ENCODE data around the gene COL25A1. TPM values are rescaled to one million over a fixed set of nuclear protein-coding genes. Genes with fewer than 3 reads are reported as not detected.

Gene COL25A1
- total and polyA plus RNA-seq, 2 donors (not counting 3 experiments of a cell fraction or from before 2014, with no cell fraction given) = 0.21 to 3.5 TPM

- no peaks in the 10 kb centered on the region for H4K20me1 ChIP-seq (replicated peaks; ENCODE audit: control insufficient read depth, extremely low read depth, insufficient read depth, low read length)
- H3K9ac ChIP-seq (replicated peaks; ENCODE audit: extremely low read depth, insufficient read depth, low read length) = no peak overlapping the region
- no peak for DNase-seq (ENCODE audit: low read depth, low spot score)
- no peak overlapping the region for H3K4me2 ChIP-seq (ENCODE audit: insufficient read depth, low read length)
- BruUV-seq (replicated peaks) = no TSS peak
- CTCF ChIA-PET = interaction anchor here (1.1 kb wide), 1 partner anchor 15 kb away, joined by 3 read pairs; no protein-coding TSS in a partner anchor
- no peaks in the 10 kb centered on the region for H3K36me3 ChIP-seq (ENCODE audit: control insufficient read depth in 2 of 2, extremely low read depth in 1 of 2, insufficient read depth in 2 of 2, low read length in 2 of 2)
- no peaks in the 10 kb centered on the region for H3K9me1 ChIP-seq (replicated peaks; ENCODE audit: control insufficient read depth, extremely low read depth, insufficient read depth, low read length)
- no peak overlapping the region for H3K27ac ChIP-seq (ENCODE audit: insufficient read depth, low read depth, low read length)
- H2AFZ ChIP-seq (ENCODE audit: low read depth, low read length) = no peak overlapping the region
- dilution Hi-C loops (cut with MboI; ENCODE audit: extremely low pct_ligation_motif_present, low sequenced_read_pairs) = no loop called here
- POLR2A ChIA-PET = no interaction called here
- no peaks in the 10 kb centered on the region for H3K4me1 ChIP-seq (ENCODE audit: control insufficient read depth, extremely low read depth, insufficient read depth, low read length)
- intact Hi-C loops (cut with micrococcal nuclease) = no loop called here
- H3K27me3 ChIP-seq (ENCODE audit: control insufficient read depth in 2 of 2, insufficient read depth in 2 of 2, low read length in 2 of 2) = no peaks in the 10 kb centered on the region
- H3K9me3 ChIP-seq (replicated peaks; ENCODE audit: control insufficient read depth, insufficient read depth, low read length) = no peaks in the 10 kb centered on the region
- no peaks in the 10 kb centered on the region for H3K79me2 ChIP-seq (ENCODE audit: control insufficient read depth, insufficient read depth, low read length)
- FAIRE-seq = no peak
- H3K4me3 ChIP-seq (replicated peaks in 1 of 3; ENCODE audit: insufficient read depth in 1 of 3, low read depth in 1 of 3, low read length in 3 of 3) = no peak overlapping the region
- TF ChIP-seq FOS (IDR thresholded peaks at IDR 0.05; ENCODE audit: borderline replicate concordance, insufficient read depth, low read length) = no peak
- no peak for TF ChIP-seq JUN (IDR thresholded peaks at IDR 0.05; ENCODE audit: borderline replicate concordance, insufficient read depth, insufficient read length, low read depth)
These were observed 102.9 kb downstream of the COL25A1 start for GRCh38 chr4:109199585-109199984.

GRCh38 chr4:109195646-109196045 is 106.8 kb downstream of the COL25A1 start:
- Histone ChIP-seq H3K9ac (replicated peaks; ENCODE audit: extremely low read depth, insufficient read depth, low read length) (no peak overlapping the region), H4K20me1 (replicated peaks; ENCODE audit: control insufficient read depth, extremely low read depth, insufficient read depth, low read length) (no peaks in the 10 kb centered on the region), H2AFZ (ENCODE audit: low read depth, low read length) (no peak overlapping the region), H3K79me2 (ENCODE audit: control insufficient read depth, insufficient read depth, low read length) (no peaks in the 10 kb centered on the region), H3K9me3 (replicated peaks; ENCODE audit: control insufficient read depth, insufficient read depth, low read length) (no peaks in the 10 kb centered on the region), H3K36me3 (ENCODE audit: control insufficient read depth in 2 of 2, extremely low read depth in 1 of 2, insufficient read depth in 2 of 2, low read length in 2 of 2) (no peaks in the 10 kb centered on the region), H3K27me3 (ENCODE audit: control insufficient read depth in 2 of 2, insufficient read depth in 2 of 2, low read length in 2 of 2) (no peaks in the 10 kb centered on the region), H3K4me2 (ENCODE audit: insufficient read depth, low read length) (no peak overlapping the region), H3K4me3 (replicated peaks in 1 of 3; ENCODE audit: insufficient read depth in 1 of 3, low read depth in 1 of 3, low read length in 3 of 3) (no peak overlapping the region), H3K4me1 (ENCODE audit: control insufficient read depth, extremely low read depth, insufficient read depth, low read length) (no peaks in the 10 kb centered on the region), H3K27ac (ENCODE audit: insufficient read depth, low read depth, low read length) (no peak overlapping the region), H3K9me1 (replicated peaks; ENCODE audit: control insufficient read depth, extremely low read depth, insufficient read depth, low read length) (no peaks in the 10 kb centered on the region)
- DNase-seq (ENCODE audit: low read depth, low spot score) (no peak), FAIRE-seq (no peak)
- intact Hi-C loops (cut with micrococcal nuclease) = no loop called here
- POLR2A ChIA-PET = no interaction called here
- dilution Hi-C loops (cut with MboI; ENCODE audit: extremely low pct_ligation_motif_present, low sequenced_read_pairs) = no loop called here
- CTCF ChIA-PET = no interaction called here
- TF ChIP-seq FOS (IDR thresholded peaks at IDR 0.05; ENCODE audit: borderline replicate concordance, insufficient read depth, low read length) = no peak
- no peak for TF ChIP-seq POLR2AphosphoS5 (IDR thresholded peaks at IDR 0.05; ENCODE audit: insufficient read depth, low read depth, low read length)
- no peak for TF ChIP-seq EZH2 (IDR thresholded peaks at IDR 0.05; ENCODE audit: borderline replicate concordance, low read depth, low read length, severe bottlenecking)
- no peak for TF ChIP-seq CTCF (IDR thresholded peaks at IDR 0.05; ENCODE audit: extremely low read depth in 1 of 2, insufficient read depth in 1 of 2, low read depth in 1 of 2, low read length in 2 of 2)
- TF ChIP-seq MAX (IDR thresholded peaks at IDR 0.05; ENCODE audit: insufficient read depth, insufficient read length) = no peak
- no peak for TF ChIP-seq JUN (IDR thresholded peaks at IDR 0.05; ENCODE audit: borderline replicate concordance, insufficient read depth, insufficient read length, low read depth)
- TF ChIP-seq GATA2 (IDR thresholded peaks at IDR 0.05; ENCODE audit: insufficient read depth, insufficient read length, low read depth, low read length) = no peak
- no peak for TF ChIP-seq POLR2A (IDR thresholded peaks at IDR 0.05; ENCODE audit: low read depth, low read length)
- no peak for TF ChIP-seq MYC (IDR thresholded peaks at IDR 0.05; ENCODE audit: low read depth, low read length)
- BruUV-seq (replicated peaks) = no TSS peak
